GM18499 (cell line): Measurements from ENCODE around the gene AFAP1L2.

Experiments
- ATAC-seq: cut with Tn5 transposase; IDR thresholded peaks from one replicate; pipeline ENCODE4 v1.9.1; 2021; ENCODE audit warnings: moderate number of reproducible peaks; ENCODE audit not compliant: insufficient read depth, unreplicated experiment

Gene AFAP1L2, protein sequence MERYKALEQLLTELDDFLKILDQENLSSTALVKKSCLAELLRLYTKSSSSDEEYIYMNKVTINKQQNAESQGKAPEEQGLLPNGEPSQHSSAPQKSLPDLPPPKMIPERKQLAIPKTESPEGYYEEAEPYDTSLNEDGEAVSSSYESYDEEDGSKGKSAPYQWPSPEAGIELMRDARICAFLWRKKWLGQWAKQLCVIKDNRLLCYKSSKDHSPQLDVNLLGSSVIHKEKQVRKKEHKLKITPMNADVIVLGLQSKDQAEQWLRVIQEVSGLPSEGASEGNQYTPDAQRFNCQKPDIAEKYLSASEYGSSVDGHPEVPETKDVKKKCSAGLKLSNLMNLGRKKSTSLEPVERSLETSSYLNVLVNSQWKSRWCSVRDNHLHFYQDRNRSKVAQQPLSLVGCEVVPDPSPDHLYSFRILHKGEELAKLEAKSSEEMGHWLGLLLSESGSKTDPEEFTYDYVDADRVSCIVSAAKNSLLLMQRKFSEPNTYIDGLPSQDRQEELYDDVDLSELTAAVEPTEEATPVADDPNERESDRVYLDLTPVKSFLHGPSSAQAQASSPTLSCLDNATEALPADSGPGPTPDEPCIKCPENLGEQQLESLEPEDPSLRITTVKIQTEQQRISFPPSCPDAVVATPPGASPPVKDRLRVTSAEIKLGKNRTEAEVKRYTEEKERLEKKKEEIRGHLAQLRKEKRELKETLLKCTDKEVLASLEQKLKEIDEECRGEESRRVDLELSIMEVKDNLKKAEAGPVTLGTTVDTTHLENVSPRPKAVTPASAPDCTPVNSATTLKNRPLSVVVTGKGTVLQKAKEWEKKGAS

DNA sequence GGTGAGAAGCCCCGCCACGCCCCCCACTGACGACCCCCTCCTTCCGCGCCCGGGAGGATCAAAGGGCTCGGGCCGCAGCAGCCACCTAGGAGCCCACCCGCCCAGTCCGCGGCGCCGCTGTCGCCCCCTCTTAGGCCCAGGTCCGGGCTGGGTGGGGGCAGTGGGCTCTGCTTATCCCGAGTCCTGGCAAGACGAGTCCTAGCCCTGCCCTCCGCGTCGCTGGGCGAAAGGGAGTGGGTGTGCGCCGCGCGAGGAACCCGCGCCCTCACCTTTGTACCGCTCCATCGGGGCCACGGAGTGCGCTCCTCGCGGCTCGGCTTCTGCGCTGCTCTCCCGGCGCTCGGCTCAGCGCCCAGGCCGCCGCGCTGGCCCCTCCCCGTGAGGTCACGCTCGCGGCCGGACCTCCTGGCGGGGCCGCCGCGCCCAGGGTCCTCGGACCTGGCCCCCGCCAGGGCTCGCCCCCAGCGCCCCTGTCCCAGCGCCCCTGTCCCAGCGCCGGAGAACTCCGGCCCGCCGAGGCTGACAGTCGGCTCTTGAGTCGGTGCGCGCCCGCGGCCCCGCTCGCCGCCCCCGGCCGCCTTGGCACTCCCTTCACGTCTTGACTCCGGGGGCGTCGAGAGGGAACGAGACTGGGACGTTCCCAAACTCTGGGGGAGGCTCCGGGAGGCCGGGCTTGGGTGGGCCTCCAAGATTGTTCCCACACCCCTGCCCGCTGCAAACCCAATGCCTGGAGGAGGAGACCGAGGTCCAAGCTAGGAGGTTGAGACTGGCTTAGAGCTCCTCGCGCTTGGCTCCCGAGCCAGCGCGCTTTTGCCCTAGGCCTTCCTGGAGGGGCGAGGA lies at the start of gene AFAP1L2:
TSS of gene AFAP1L2 (minus strand) at position 332 of the 840 bp plus-strand sequence. CDS start at position 285, 47 bp downstream.
- no peak for ATAC-seq

DNA sequence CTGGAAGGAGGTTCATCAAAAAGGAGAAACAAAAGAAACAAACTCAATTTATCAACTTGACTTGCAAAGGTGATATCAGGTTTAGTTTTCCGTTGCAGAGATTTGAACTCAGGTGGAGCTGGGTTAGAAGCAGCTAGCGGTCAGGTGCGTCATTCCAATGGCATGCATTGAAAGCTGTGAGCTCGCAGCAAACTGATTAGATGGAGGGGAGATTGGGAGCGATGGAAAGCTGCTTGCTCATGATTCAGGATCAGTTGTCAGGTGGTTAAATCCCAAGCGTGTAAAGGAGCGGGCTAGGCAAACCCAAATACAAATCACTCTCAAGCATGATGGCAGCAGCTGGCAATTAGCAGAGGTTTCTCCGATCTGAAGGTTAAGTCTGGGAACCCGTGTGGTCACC lies 49.3 kb upstream of the AFAP1L2 start:
- no peak for ATAC-seq

DNA sequence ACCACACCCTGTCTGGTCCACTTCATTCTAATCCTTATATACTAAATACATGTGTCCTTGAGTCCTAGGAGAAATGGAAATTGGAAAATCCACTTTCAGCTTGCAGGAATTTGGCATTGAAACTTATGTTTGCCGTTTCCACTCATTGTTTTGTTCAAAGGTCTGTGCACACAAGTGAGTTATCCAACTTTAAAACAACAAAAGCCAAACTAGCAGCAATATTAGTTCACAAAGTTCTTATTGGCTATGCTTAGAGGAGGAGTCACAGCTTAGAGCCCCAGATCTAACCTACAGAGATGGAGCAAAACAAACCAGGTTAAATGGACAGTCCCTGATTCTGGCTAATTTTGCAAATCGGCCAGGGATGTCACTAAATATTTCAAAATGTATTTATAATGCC lies 44.6 kb upstream of the AFAP1L2 start:
- no peak for ATAC-seq

DNA sequence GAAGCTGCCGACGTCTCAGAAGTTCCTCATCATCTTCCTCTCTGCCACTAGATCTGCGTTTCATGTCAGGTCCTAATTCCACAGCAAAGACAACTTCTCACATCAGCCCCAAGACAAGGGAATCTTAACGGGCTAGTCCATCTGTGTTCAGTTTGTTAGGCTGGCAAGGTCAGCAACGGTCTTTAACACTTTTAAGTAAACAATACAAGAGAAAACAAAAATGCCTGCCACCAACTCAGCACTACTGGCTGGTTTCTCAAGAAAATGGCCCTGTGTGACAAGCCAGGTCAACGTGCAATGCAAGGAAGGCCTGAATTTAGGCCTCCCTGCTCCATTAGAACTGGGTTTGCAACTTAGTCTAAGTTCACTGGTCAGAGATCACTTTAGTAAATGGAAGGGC lies 41.0 kb upstream of the AFAP1L2 start:
- no peak for ATAC-seq

DNA sequence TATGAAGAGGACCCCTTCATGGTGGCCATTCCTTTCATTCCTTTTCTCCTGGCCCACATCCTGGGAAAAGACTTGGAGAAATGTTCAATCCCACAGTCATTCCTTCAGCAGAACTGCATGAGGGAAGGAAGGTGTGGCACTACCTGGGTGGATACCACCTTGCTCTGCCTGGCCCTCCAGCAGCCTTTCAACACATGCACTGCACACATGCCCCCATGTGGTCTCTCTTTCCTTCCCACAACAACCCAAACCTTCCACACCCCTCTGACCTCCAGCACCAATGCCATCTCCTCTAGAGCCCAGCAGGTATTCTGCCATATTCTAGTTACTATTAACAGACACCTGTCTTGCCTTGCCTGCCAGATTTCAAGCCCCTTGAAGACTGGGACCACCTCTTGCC lies 40.5 kb upstream of the AFAP1L2 start:
- ATAC-seq = no peak

DNA sequence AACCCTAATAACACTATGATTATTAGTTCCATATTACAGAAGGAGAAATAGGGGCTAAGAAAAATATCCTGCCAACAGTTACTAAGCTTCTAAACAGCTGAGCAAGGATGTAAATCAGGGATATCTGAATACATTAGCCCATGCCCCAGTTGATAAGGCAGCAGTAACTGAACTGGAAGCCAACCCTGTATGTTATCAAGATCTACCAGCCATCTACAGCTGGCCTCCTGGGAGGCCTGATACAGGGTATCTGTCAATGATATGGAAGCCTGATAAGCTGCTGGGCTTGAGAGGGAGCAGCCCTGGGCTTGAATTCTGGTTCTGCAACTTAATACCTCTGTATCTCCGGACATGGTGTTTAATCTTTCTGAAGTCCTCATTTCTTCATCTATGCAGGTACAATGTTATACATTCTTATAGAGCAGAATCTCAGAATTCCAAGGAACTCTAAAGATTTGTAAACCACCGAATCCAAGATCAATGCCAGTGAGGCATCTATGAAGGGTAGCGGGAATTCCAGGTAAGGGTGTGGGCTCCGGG lies 37.9 kb upstream of the AFAP1L2 start:
- no peak for ATAC-seq

DNA sequence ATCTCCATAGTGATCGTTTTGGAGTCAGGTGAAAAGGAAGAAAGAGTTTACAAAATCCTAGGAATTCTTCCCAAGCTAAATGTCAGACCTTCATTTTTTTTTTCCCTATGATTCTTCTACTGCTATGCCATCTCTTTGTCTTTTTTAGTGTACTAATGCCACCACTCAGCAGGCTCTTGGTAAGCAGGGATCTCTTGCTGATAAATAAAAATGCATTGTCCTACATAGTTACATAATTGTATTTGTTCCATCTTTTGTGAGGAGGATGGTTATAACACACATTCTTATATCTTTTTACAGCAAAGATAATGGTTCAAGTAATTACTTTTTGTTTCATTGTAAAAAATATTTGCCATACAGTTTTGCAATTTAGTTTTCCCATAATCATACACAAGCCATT lies 36.8 kb upstream of the AFAP1L2 start:
- no peak for ATAC-seq

DNA sequence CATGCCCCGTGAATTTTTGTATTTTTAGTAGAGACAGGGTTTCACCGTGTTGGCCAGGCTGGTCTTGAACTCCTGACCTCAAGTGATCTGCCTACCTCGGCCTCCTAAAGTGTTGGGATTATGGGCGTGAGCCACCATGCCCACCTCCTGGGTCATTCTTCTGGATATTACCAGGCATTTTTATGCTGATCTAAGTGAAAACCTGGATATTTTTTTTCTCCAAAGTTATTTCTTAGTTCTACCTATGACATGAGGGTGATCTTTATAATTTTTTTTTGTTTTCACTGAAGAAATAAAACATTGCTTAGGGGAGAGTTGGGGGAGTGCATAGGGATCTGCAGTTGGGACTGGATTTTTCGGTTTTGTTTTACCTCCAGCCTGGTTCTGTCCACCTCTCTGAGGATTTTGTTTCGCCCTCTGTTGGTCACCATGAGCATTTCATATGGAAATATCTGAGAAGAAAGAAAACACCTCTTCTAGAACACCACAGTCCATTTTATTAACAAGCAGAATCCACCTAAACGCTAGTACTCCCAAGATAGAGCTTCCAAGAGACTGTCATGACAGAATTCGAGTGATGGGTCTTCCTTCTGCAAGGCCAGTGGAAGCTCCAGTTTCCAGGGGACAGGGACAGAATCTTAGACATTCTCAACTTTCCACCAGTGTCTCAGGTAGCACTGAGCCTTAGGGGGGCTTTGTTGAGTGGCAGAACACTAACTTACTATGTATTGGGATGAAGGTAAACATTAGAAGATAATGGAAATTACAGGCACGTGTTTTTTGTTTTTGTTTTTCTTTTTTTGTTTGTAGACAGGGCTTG lies 33.4 kb upstream of the AFAP1L2 start:
- no peak for ATAC-seq

DNA sequence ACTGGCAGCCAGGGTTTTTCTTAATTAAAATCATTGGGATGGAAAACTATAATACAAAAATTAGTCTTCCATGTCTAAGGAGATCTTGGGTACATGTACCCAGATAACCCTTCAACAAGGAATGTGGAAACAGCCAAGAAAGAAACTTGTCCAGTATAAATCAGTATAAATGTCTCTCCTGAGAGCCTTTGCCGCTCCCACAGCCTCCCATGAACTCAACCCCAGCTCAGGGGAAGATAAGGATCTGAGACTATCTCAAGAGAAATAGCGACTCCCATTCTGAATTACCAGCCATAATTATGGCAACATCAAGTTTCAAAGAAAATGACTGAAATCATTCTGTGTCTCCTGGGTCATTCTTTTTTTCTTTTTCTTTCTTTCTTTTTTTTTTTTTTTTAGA lies 32.6 kb upstream of the AFAP1L2 start:
- ATAC-seq = no peak

DNA sequence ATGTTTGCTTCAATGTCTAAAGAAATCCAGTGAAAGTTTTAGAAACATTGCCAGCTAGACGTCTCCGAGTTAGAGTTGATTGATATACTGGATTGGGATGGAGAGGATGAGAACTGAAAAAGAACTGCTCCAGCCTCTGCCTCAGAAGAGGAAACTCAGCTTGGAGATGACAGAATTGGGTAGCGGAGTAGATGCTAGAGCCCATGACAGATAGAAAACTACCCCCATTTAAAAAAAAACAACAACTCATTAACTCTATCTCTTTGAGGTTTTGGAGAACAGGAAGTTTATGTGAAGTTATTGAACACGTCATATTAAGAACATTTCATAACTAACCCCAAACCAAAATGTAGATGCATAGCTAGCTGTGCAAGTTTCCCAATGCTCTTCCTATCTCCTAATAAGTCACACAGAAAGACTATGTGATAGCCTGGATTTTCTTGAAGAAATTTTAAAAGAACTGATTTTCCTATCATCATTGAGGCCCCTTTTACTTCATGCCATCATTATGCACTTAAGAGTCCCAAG lies 28.3 kb upstream of the AFAP1L2 start:
- ATAC-seq = no peak

DNA sequence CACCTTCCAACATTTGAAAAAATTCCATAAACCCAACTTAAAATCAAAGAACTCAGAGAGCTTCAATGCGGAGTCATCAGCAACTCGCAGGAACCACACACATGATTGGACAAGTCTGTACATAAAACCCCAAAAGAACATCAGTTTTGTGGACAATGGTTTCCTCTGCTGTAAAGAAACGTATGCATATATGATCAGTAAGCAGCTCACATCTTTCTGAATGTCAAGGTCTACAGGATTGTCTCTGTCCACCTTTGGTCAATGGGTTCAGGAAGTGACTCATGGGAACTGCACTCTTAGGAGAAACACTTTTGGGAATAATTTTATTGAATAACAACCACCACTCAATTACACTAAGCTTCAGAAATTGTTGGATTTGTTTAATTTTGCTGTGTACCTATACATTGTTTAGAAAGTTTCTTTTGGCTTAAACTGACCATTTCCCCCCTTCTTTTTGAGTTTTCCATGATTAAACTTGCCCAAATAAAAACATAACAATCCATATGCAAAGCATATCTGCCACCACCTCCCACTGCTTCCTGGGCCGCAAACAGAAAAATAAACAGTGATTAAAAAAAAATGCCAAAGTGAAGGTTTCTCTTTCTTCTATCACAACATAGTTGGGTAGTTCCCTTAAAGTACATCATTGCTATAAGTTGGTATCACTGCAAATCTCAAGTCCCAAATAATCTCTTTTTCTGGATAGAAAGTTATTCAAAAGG lies 27.3 kb upstream of the AFAP1L2 start:
- no peak for ATAC-seq

DNA sequence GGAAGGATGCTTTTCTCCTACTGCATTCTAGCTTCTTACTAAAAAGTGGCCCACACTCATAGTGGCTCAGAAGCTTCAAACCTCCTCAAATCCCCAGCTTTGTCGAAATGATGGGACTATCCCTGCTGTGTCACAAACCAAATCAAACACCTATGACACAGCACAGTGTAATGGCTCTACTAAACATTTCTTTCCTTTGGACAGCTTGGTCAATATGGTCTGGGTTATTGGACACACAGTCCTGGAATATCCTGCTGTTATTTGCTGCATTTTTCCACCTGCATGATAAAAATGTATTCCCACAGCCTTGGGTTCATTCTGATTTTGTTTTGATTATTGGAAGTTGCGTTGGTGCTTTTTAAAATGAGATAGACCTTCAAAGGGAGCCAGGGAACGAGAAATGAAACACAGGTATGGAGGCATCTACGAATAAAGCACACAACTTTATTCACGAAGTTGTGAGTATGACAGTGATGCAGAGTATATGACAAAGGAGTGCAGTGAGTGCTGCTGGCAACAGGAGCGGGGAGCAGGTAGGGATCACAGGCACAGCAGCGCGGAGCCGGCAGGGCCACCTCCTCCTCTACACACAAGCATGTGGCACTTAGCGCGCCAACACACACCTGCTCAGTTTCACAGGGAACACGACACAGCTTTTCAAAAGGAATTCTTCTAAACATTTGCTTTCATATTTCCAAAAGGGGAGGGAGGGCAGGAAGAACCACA lies 26.5 kb upstream of the AFAP1L2 start:
- ATAC-seq = no peak

DNA sequence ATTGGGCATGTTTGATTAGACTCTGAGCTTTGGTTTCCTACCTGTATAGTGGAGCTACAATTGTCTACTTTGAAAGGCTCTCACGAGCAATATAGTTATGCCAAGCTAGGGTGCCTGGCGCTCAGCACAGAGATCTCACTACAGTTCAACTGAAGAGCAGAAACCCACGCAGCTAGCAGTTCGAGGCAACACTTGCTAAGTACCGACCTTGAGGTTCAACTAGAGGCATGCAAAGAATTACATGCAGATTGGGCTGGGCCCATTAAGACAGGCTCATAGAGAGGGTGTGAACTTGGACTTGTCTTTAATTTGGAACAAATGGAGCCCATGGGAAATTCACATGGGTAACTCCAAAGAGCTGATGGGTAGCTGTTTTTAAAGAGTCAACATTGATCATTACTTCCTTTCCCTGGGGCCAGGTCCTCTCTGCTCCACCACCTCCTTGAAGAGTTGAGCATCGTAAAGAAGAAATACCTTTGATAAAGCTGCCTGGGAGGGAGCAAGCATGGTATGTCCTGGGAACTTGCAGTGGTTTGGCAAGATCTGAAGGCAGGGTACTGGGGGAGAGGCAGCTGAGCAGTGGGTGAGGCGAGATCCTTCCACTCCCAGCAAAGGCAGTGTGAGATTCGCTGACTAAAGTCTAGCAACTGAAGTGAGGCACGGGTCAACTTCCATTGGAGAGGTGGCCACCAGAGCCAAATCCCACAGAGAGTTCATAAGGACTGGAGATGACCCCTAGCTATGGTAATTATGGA lies 25.5 kb upstream of the AFAP1L2 start:
- no peak for ATAC-seq

DNA sequence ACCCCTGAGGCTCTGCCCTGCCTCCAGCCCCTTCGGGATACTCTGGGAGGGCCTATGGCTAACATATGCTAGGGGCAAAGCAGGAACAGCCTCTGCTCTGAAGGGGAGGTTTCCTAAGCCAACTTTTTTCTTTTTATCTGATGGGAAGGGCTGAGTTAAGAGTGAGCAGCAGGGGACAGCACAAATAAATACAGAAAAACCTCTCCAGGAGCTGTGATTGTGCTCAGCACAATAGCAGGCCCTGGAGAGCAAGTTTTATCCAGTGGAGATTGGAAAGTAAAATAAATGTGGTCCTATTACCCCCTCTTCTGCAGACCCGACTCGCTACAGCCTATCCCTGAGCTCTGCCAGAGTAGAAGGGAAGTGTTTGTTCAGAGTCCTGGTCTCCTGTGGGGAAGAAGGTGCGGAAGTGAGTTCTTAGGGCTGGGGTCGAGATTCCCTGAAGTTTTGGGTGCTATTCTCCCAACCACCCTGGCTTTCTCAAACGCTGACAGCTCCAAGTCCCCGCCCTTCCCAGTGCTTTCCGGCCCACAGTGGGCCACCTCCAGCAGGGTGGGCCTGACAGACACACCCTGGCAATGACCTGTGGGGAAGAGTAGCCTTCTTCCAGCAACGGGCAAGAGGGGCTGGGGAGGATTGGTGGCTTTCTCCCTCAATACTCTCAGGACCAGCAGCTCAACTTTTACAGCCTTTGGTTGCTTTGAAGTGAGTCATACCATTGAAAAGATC lies 23.0 kb upstream of the AFAP1L2 start:
- no peak for ATAC-seq

DNA sequence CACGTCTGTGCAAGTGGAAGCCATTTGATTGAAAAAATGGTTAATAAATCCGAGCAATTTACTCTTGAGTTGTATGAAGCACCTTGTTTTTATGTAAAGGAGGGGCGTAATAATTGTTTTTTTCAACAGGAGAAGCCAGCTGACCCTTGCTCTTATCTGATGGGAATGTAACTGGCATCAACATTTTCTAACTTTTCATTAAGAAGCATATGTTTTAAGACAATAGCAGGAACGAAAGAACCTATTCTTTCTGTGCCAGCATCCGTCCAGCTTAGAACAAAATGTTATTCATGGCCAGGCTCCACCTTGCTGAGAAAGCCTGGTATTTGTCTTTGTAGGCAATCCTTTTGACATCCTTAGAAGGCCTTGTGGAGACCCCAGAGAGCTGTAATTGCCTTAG lies 22.2 kb upstream of the AFAP1L2 start:
- no peak for ATAC-seq

DNA sequence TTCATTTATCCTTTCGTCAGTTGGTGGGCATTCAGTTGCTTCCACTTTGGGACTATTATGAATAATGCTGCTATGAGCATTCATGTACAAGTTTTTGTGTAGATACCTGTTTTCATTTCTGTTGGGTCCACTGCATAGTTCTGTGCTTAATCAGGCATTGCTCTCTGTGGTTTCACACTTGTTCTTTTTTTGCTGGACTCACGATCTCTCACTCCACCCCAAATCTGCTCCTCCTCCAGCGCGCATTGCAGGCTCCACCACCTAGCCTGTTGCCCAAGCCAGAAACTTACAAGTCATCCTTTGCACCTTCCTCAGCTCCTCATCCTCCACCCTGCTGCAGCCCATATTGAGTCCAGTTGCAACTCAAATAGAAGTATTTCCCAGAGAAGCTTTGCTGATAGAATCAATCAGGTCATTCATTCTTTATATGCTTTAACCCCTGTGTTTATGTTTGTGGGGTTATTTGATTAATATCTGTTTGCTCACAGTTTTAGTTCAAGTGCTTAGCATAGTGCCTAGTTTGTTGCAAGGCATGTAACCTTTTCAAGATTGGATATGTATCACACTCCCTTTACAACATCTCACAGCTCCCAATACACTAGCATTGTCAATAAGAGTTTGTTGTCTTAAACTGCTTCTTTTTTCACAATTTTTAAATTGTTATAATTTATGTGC lies 16.6 kb upstream of the AFAP1L2 start:
- ATAC-seq = no peak
